ENCODE data around the gene KIRREL3.

- TF ChIP-seq CTCF (IDR thresholded peaks at IDR 0.05; ENCODE audit: extremely low read depth in 1 of 2, insufficient read depth in 1 of 2, low read depth in 1 of 2, low read length in 2 of 2) (no peak), EZH2 (IDR thresholded peaks at IDR 0.05; ENCODE audit: borderline replicate concordance, low read depth, low read length, severe bottlenecking) (no peak), GATA2 (IDR thresholded peaks at IDR 0.05; ENCODE audit: insufficient read depth, insufficient read length, low read depth, low read length) (no peak)
These were observed 360.4 kb downstream of the KIRREL3 start for GRCh38 chr11:126640186-126640585.

Data from endothelial cell of umbilical vein (primary cell).